HG03066 (cell line): ENCODE measurements around the gene EPHB2.

Source experiments
- ATAC-seq: cut with Tn5 transposase; IDR thresholded peaks from one replicate; pipeline ENCODE4 v1.9.1; 2021; ENCODE audit warnings: low read depth; ENCODE audit not compliant: unreplicated experiment

EPHB2 gene

GRCh38 chr1:22872981-22873664, 162.5 kb downstream of the EPHB2 start:
- ATAC-seq: no peak

- no peak for ATAC-seq
Measured at GRCh38 chr1:22874785-22875184, 164.1 kb downstream of the EPHB2 start.

GRCh38 chr1:22875241-22875640, 164.6 kb downstream of the EPHB2 start:
- no peak for ATAC-seq

GRCh38 chr1:22875841-22876240, 165.2 kb downstream of the EPHB2 start:
- ATAC-seq: no peak

GRCh38 chr1:22876359-22877111, 165.9 kb downstream of the EPHB2 start:
- no peak for ATAC-seq

- ATAC-seq: no peak
Measured at GRCh38 chr1:22877112-22877915, 166.7 kb downstream of the EPHB2 start.

- ATAC-seq: no peak
Measured at GRCh38 chr1:22877980-22878379, 167.3 kb downstream of the EPHB2 start.

- ATAC-seq: no peak
Measured at GRCh38 chr1:22878626-22879025, 168.0 kb downstream of the EPHB2 start.

- no peak for ATAC-seq
Measured at GRCh38 chr1:22879445-22879844, 168.8 kb downstream of the EPHB2 start.

GRCh38 chr1:22880174-22880601, 169.5 kb downstream of the EPHB2 start:
- no peak for ATAC-seq

- no peak for ATAC-seq
Measured at GRCh38 chr1:22883406-22883805, 172.8 kb downstream of the EPHB2 start.

GRCh38 chr1:22884806-22885530, 174.3 kb downstream of the EPHB2 start:
- ATAC-seq: no peak

GRCh38 chr1:22886211-22886610, 175.6 kb downstream of the EPHB2 start:
- ATAC-seq: no peak

GRCh38 chr1:22887491-22887890, 176.9 kb downstream of the EPHB2 start:
- ATAC-seq: no peak

GRCh38 chr1:22888320-22889075, 177.9 kb downstream of the EPHB2 start:
- ATAC-seq: no peak

GRCh38 chr1:22889213-22889827, 178.7 kb downstream of the EPHB2 start:
- ATAC-seq: no peak

- no peak for ATAC-seq
Measured at GRCh38 chr1:22892789-22893188, 182.2 kb downstream of the EPHB2 start.

GRCh38 chr1:22893292-22893691, 182.7 kb downstream of the EPHB2 start:
- no peak for ATAC-seq

GRCh38 chr1:22895357-22895756, 184.7 kb downstream of the EPHB2 start:
- no peak for ATAC-seq
